Measurements from ENCODE around the gene THAP10.
"Not testable (repeated sequence)": the region's sequence is repeated elsewhere in the genome, so short reads cannot be mapped to it uniquely, and the experiment has no call there.

THAP10 gene

GRCh38 chr15:70892002-70892911, at the start of gene THAP10, which contains the start of gene LRRC49:
Gene THAP10 (minus strand): TSS chr15:70892433. CDS start chr15:70892272, 161 bp downstream.
Gene LRRC49 (plus strand): TSS chr15:70892826. CDS start chr15:70892895, 69 bp downstream.
- peak; percentile 89 for DNase-seq

DNA sequence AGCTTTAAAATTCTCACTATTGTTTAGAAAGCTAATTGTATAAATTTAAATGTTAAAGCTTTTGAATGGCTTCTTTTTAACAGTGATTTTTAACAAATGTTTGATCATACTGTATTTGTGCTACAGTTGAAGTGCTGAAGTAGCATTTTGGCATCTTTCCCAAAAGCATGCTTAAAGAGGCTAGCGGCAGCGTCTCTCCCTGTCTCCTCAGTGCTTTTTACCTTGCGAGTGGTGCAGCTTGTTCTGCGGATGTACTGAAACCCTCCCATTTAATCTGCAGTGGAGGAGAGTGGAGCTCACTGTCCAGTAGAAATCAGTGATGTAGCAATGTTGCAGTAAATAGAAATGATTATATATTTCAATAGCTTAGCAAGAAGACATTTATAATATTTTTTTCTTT, 44.1 kb upstream of the THAP10 start:
- no peak for DNase-seq

DNA sequence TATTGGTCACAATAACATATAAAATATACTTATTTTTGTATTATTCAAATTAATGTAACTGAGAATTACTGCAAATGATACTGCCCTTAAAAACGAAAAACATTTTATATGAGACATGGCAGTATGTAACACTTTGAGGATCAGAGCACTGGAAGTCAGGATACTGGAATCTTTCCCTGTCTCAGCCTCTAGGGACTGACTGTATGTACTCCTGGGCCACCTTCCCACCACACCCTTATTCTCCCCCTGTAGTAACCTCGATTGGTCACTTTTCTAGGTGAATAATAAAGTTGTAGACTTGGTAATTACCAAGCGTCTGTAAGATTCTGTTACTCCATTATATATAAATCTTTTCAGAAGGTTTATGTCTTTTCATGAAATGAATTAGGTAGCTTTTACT, 43.4 kb upstream of the THAP10 start:
- no peak for DNase-seq

- no peak for DNase-seq
Measured at GRCh38 chr15:70933411-70933810, 41.2 kb upstream of the THAP10 start.

- DNase-seq: no peak
Measured at GRCh38 chr15:70932397-70932796, 40.2 kb upstream of the THAP10 start.

DNA sequence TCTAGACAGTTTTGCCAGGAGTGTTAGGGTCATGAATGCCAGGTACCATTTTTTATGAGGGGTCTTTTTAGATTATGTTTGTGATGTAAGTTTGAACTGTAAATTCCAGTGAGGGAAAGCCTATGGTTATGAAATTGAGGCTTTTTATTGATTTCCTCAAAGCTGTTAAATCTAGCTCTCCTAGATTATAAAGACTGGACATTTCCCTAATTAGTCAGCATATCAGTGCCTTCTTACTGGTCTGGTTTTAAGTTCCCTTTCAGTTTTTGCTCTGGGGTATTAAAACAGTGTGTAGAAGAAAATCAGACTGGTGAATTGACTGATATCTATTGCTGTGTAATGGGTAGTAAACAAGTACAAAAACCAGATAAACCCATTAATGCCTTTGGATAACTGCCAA, 39.6 kb upstream of the THAP10 start:
- DNase-seq: no peak

GRCh38 chr15:70926914-70927313, 34.7 kb upstream of the THAP10 start:
- DNase-seq: not testable (repeated sequence)

DNA sequence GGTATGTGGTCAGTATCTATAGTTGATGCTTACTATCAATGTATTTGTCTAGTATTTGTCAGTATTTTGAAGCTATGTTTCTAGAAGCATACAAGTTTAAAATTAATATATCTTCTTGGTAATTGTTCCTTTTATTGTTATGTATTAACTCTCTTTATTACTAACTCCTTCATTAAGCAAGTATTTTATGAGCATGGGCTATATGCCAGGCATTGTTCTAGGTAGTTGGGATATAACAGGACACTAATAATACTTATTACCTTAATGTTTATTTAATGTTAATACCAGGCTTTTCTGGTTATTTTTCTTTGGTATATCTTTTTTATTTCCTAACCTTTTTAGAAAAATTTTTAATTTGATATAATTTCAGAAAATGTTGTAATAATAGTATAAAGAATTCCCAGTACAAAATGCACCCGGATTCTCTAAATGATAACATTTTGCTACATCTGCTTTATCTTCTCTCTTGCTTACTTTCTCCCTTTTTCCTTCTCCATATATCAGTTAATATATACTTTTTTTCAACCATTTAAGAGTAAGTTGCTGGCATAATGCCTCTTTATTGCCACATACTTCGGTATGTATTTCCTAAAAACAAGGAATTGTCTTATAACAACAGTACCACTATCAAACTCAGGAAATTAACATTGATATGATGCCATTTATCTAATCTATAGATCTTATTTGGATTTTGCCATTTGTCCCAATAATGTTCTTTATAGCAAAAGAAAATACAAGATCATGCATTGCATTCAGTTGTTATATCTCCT, 31.3 kb upstream of the THAP10 start:
- DNase-seq: no peak

GRCh38 chr15:70922119-70922518, 29.9 kb upstream of the THAP10 start:
- DNase-seq: no peak

- no peak for DNase-seq
Measured at GRCh38 chr15:70920981-70921696, 28.9 kb upstream of the THAP10 start.

DNA sequence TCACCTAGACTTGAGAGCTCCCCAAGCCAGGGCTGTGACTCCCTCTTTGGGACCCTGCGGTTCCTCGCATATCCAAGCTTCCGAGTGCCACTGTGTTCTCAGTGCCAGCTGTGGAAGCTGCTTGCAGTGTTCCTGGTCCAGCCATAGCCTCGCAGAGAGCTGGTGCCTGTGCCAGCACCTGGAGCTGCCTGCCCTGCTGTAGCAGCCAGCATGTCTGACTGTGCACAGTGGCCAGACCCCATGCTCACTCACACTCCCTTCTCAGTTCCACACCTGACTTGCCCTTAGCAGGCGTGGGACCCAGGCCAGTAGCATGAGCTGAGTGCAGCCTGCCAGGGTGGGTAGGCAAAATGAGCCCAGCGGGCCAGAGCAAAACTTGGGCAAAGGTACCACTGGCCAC, 25.7 kb upstream of the THAP10 start:
- no peak for DNase-seq

DNA sequence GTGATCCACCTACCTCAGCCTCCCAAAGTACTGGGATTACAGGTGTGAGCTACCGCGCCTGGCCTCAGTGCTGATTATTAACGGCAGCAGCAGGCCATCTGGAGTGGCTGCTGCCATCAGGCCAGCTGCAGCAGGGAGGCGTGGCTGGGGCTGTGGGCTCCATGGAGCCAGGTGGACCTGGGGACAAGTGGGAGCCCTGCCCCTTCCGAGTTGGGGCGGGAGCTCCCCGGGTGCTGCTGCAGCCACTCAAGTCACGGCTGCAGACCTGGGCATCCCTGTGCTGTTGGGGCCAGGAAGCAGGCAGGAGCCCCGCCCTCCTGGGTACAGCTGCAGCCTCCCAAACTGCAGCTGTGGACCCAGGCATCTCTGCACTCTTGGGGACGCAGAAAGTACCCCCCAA, 24.3 kb upstream of the THAP10 start:
- no peak for DNase-seq

DNA sequence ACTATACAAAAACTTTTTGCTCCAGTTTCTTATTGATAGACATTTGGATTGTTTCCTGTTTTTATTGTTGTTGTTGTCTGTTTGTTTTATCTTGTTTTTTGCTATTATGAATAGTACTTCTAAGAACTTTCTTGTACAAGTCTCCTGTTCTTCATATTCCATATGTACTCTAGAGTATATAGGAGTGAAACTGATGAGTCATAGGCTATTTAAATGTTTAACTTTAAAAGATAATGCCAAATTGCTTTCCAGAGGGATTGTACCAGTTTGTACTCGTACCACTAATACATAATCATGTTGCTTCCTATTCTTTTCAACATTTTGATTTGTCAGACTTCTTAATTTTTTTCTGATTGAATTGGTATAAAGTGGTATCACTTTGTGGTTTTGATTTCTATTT, 20.0 kb upstream of the THAP10 start:
- no peak for DNase-seq

DNA sequence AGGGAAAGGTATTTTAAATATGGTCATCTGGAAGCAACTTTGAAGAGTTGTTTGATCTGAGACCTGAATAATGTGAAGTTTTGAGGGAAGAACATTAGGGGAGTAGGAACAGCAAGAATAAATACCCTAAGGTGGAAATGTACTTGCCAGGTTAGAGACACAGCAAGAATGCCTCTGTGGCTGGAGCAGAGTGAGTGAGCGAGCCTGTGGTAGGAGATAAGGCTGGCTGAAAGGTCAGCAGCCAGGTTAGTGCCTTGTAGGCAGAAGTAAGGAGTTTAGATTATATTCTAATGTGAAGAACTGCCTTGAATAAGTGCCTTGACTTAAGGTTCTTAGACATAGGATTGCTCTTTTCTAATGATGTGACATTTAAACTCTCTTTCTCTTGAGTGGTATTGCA, 18.7 kb upstream of the THAP10 start:
- no peak for DNase-seq

- no peak for DNase-seq
Measured at GRCh38 chr15:70907784-70908471, 15.7 kb upstream of the THAP10 start.

- DNase-seq: no peak
Measured at GRCh38 chr15:70906842-70907241, 14.6 kb upstream of the THAP10 start.

DNA sequence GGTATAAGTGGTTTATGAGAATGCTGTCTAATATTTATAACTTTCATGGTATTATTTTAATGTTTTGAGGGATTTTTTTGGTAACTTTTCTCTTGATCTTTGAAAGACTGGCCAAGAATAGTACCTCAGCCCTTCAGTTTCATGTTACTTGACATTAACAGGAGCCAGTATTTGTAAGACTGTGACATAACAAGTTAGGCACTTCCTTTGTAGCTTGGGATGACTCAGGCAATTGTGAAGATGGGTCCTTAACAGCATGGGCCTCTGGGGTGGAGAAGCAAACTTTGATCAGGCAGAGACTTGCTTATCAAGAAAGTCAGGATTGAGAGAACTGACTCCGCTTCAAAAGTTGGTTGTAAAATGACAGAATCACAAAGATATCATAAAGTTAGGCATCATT, 9.9 kb upstream of the THAP10 start:
- DNase-seq: peak; percentile 71

GRCh38 chr15:70892912-70893560, 803 bp upstream of the THAP10 start:
- peak; percentile 24 for DNase-seq

DNA sequence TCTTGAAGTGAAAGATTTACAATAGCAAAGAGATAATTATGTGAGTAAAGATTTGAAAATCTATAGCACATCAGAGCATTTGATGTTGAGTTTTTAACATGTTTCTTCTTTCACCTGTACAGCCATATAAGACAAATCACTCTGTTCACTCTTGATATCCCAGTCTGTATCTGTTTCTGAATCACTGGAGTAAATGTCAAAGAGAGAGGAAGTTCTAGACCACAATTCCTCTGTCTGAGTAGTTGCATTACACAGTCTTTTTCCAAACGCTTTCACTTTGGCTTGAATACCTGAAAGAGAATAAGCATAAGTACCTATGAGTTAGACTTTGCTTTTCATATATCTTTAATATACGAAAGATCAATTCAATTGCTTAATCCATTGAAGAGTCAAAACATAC, 9.9 kb downstream of the THAP10 start:
- DNase-seq: no peak

DNA sequence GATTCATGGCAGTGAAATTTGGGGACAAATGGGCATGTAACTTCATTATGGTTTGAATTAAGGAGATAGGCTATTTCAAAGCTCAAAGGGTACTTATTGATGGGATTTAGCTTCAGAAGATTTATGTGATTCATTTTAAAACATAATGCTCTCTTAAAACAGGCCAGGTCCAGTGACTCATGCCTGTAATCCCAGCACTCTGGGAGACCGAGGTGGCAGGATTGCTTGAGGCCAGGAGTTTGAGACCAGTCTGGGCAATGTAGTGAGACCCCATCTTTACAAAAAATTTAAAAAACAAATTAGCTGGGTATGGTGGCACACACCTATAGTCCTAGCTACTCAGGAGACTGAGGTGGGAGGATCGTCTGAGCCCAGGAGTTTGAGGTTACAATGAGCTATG, 11.5 kb downstream of the THAP10 start:
- no peak for DNase-seq

DNA sequence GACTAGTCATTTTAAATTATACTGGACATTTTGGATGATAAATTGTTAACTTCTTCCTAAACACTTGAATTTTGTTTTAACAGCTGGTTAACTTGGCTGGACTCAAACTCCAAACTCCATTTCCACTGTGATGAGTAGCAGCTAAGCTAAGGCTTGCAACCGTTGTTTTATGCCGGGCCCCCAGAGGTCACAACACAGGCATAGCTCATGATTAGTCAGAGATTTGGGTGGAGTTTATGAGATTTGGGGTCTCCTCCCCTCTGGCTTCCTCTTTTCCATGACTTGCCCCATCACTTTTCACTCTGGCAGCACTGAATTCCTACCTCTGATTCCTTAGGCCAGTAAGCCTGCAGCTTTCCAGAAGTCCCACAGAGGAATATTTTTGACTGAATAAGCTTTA, 12.8 kb downstream of the THAP10 start:
- DNase-seq: no peak

DNA sequence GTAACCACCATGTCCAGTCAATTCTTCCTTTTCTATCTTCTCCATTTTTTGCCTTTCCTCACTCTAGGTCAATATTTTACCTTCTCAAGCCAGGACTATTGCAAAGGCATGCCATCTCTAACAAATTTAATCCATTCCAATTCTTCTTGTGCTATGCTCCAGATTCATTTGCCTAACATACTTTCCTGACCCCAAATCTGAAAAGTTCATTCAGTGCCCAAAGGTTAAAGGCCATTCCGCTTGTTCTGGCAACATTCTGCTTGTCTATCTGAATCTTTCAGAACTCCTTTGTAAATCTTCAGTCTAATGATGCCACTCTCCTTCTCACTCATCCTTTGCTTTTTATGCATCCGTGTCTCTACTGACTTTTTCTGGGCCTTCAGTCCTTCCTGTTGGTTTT, 15.6 kb downstream of the THAP10 start:
- DNase-seq: no peak
